ENCODE data around the gene GTF2H2C. TPM values are rescaled to one million over a fixed set of nuclear protein-coding genes. Genes with fewer than 3 reads are reported as not detected.
A peak's percentile ranks its signal among the peaks of the same experiment; 100 is the strongest.
"Not testable (repeated sequence)": the region's sequence is repeated elsewhere in the genome, so short reads cannot be mapped to it uniquely, and the experiment has no call there.

Gene GTF2H2C
- total RNA-seq (10 to 100 TPM; 27.8 to 46.6 (median 35.1) TPM), total RNA-seq (3.8 to 29.0 (median 9.5) reads per million in 29 experiments)
- total RNA-seq (2013) = 44.5 TPM

DNA sequence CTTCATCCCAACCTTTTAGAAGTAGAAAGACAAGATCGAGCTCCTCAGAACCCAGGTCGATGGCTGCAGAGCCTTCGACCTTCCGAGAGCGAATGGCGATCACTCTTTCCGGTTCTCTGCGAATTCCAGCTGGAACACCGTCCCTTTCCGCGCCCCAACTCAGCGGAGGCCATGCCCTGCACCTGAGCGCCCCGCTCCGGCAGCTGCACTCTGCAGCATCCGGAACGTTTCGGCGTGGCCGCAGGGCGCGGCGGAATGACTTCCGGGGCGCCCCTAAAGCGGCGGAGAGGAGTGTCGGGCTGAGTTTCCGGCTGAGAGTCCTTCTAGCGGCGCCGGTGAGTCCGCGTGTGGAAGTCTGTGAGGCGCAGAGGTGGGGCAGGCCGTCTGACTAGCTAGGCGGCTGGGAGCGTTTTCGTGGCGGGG, at the start of gene GTF2H2C:
Gene GTF2H2C, plus strand, starts transcription at position 284 of the 423 bp plus-strand sequence. CDS start 4,942 bp downstream, outside the sequence.
- peak; percentile 45 to 80 (median 70) for DNase-seq
- H3K27ac ChIP-seq (ENCODE audit: low read length); H3K27me3 Mint-ChIP-seq; POLR2A ChIA-PET; H3K36me3 Mint-ChIP-seq; H3K27me3 ChIP-seq (replicated peaks in 1 of 2; ENCODE audit: control insufficient read depth in 2 of 2, extremely low read depth in 1 of 2, insufficient read depth in 2 of 2, low read length in 1 of 2); CTCF ChIA-PET; H3K4me1 Mint-ChIP-seq; H3K4me1 ChIP-seq (ENCODE audit: control insufficient read depth in 1 of 2, extremely low read depth in 1 of 2, insufficient read depth in 2 of 2, low read length in 2 of 2); H3K9me3 ChIP-seq; H3K9me3 Mint-ChIP-seq; H3K36me3 ChIP-seq (ENCODE audit: control insufficient read depth in 2 of 2, extremely low read depth in 1 of 2, insufficient read depth in 1 of 2, low read length in 1 of 2): not testable (repeated sequence)
- H3K4me3 ChIP-seq (ENCODE audit: control insufficient read depth in 1 of 2, extremely low read depth in 1 of 2, low read length in 1 of 2) = peak within 1 kb of the TSS; percentile 38 to 42
- WGBS (ENCODE audit: insufficient coverage) = 1% methylated on average over 20 of the region's 40 CpGs
- peak; percentile 99 to 100 (median 100) for ATAC-seq (replicated peaks in 1 of 4)
- Mint-ChIP-seq H3K4me3 (peak within 1 kb of the TSS; percentile 92 to 95 (median 92)), H3K27ac (peak within 1 kb of the TSS; percentile 90)

DNA sequence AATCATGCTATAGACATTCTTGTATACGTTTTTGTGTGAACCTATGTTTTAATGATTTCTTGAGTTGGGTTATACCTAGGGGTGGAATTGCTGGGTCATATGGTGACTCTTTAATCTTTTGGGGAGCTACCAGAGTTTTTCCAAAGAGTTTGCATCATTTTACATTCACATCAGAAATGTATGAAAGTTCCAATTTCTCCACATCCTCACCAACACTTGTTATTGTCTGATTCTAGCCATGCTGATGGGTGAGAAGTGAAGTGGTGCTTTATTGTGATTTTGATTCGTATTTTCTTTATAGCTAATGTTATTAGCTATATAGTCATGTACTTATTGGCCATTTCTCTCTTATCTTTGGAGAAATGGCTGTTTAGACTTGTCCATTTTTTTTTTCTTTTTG, 49.3 kb upstream of the GTF2H2C start:
- H3K4me3 ChIP-seq (ENCODE audit: control insufficient read depth in 1 of 2, extremely low read depth in 1 of 2, low read length in 1 of 2) = no peak overlapping the region
- Mint-ChIP-seq H3K27me3 (no peaks in the 10 kb centered on the region), H3K9me3 (no peaks in the 10 kb centered on the region), H3K4me1 (no peaks in the 10 kb centered on the region), H3K27ac (no peak overlapping the region), H3K4me3 (no peak overlapping the region), H3K36me3 (no peaks in the 10 kb centered on the region)
- no peaks in the 10 kb centered on the region for H3K36me3 ChIP-seq (ENCODE audit: control insufficient read depth in 2 of 2, extremely low read depth in 1 of 2, insufficient read depth in 1 of 2, low read length in 1 of 2)
- ATAC-seq (replicated peaks in 1 of 4) (no peak), DNase-seq (no peak)
- ChIA-PET CTCF (interaction anchor here in 1 of 2 donors (0.7 kb wide), 1 partner anchor 11 kb away, joined by 4 read pairs; no protein-coding TSS in a partner anchor), POLR2A (no interaction called here)
- H3K4me1 ChIP-seq (ENCODE audit: control insufficient read depth in 1 of 2, extremely low read depth in 1 of 2, insufficient read depth in 2 of 2, low read length in 2 of 2) = no peaks in the 10 kb centered on the region
- H3K27ac ChIP-seq (ENCODE audit: low read length) = no peak overlapping the region
- H3K9me3 ChIP-seq = no peaks in the 10 kb centered on the region
- no peaks in the 10 kb centered on the region for H3K27me3 ChIP-seq (replicated peaks in 1 of 2; ENCODE audit: control insufficient read depth in 2 of 2, extremely low read depth in 1 of 2, insufficient read depth in 2 of 2, low read length in 1 of 2)
- no CpG with 5 or more reads among the region's 2 CpGs for WGBS (ENCODE audit: insufficient coverage)

GRCh38 chr5:69512740-69513260, 47.2 kb upstream of the GTF2H2C start:
- Histone ChIP-seq H3K9me3 (no peaks in the 10 kb centered on the region), H3K36me3 (ENCODE audit: control insufficient read depth in 2 of 2, extremely low read depth in 1 of 2, insufficient read depth in 1 of 2, low read length in 1 of 2) (no peaks in the 10 kb centered on the region), H3K4me3 (ENCODE audit: control insufficient read depth in 1 of 2, extremely low read depth in 1 of 2, low read length in 1 of 2) (no peak overlapping the region), H3K27me3 (replicated peaks in 1 of 2; ENCODE audit: control insufficient read depth in 2 of 2, extremely low read depth in 1 of 2, insufficient read depth in 2 of 2, low read length in 1 of 2) (no peaks in the 10 kb centered on the region), H3K4me1 (ENCODE audit: control insufficient read depth in 1 of 2, extremely low read depth in 1 of 2, insufficient read depth in 2 of 2, low read length in 2 of 2) (no peaks in the 10 kb centered on the region), H3K27ac (ENCODE audit: low read length) (no peak overlapping the region)
- ATAC-seq (replicated peaks in 1 of 4) (no peak), DNase-seq (no peak)
- Mint-ChIP-seq H3K9me3 (no peaks in the 10 kb centered on the region), H3K36me3 (no peaks in the 10 kb centered on the region), H3K4me1 (no peaks in the 10 kb centered on the region), H3K27ac (no peak overlapping the region), H3K4me3 (no peak overlapping the region), H3K27me3 (no peaks in the 10 kb centered on the region)
- ChIA-PET CTCF (no interaction called here), POLR2A (no interaction called here)
- WGBS (ENCODE audit: insufficient coverage) = no CpG with 5 or more reads among the region's 2 CpGs

GRCh38 chr5:69515570-69515969, 44.4 kb upstream of the GTF2H2C start:
- H3K4me1 Mint-ChIP-seq; POLR2A ChIA-PET; ATAC-seq (replicated peaks in 1 of 4); H3K27ac ChIP-seq (ENCODE audit: low read length); H3K4me1 ChIP-seq (ENCODE audit: control insufficient read depth in 1 of 2, extremely low read depth in 1 of 2, insufficient read depth in 2 of 2, low read length in 2 of 2); H3K36me3 ChIP-seq (ENCODE audit: control insufficient read depth in 2 of 2, extremely low read depth in 1 of 2, insufficient read depth in 1 of 2, low read length in 1 of 2); H3K36me3 Mint-ChIP-seq; H3K9me3 ChIP-seq; H3K9me3 Mint-ChIP-seq; H3K4me3 ChIP-seq (ENCODE audit: control insufficient read depth in 1 of 2, extremely low read depth in 1 of 2, low read length in 1 of 2); DNase-seq; H3K27ac Mint-ChIP-seq; H3K4me3 Mint-ChIP-seq; H3K27me3 Mint-ChIP-seq; CTCF ChIA-PET; H3K27me3 ChIP-seq (replicated peaks in 1 of 2; ENCODE audit: control insufficient read depth in 2 of 2, extremely low read depth in 1 of 2, insufficient read depth in 2 of 2, low read length in 1 of 2): not testable (repeated sequence)
- no CpG with 5 or more reads among the region's 30 CpGs for WGBS (ENCODE audit: insufficient coverage)

DNA sequence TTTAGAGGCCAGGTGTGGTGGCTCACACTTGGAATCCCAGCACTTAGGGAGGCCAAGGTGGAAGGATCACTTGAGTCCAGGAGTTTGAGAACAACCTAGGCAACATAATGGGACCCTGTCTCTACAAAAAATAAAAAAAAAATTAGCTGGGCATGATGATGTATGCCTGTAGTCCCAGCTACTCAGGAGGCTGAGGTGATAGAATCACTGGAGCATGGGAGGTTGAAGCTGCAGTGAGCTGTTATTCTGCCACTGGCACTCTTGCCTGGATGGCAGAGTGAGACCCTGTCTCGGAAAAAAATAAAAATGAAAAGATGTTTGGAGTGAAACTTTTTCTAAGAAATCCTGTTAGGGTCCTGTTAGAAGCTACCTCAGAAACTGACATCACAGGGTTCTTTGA, 43.2 kb upstream of the GTF2H2C start:
- Histone ChIP-seq H3K27ac (ENCODE audit: low read length) (no peak overlapping the region), H3K9me3 (no peaks in the 10 kb centered on the region), H3K4me1 (ENCODE audit: control insufficient read depth in 1 of 2, extremely low read depth in 1 of 2, insufficient read depth in 2 of 2, low read length in 2 of 2) (no peaks in the 10 kb centered on the region), H3K27me3 (replicated peaks in 1 of 2; ENCODE audit: control insufficient read depth in 2 of 2, extremely low read depth in 1 of 2, insufficient read depth in 2 of 2, low read length in 1 of 2) (no peaks in the 10 kb centered on the region), H3K4me3 (ENCODE audit: control insufficient read depth in 1 of 2, extremely low read depth in 1 of 2, low read length in 1 of 2) (no peak overlapping the region), H3K36me3 (ENCODE audit: control insufficient read depth in 2 of 2, extremely low read depth in 1 of 2, insufficient read depth in 1 of 2, low read length in 1 of 2) (no peaks in the 10 kb centered on the region)
- Mint-ChIP-seq H3K27ac (no peak overlapping the region), H3K27me3 (peaks cover 0 to 2% of the 10 kb centered on the region in 2 donors), H3K4me1 (no peaks in the 10 kb centered on the region), H3K9me3 (no peaks in the 10 kb centered on the region), H3K36me3 (no peaks in the 10 kb centered on the region), H3K4me3 (no peak overlapping the region)
- ChIA-PET POLR2A (no interaction called here), CTCF (no interaction called here)
- 100% methylated on average over 1 of the region's 1 CpG for WGBS (ENCODE audit: insufficient coverage)
- ATAC-seq (replicated peaks in 1 of 4) (no peak), DNase-seq (no peak)

GRCh38 chr5:69517763-69518212, 42.2 kb upstream of the GTF2H2C start:
- ATAC-seq (replicated peaks in 1 of 4) = no peak
- H3K27ac Mint-ChIP-seq = no peak overlapping the region
- CTCF ChIA-PET = no interaction called here

DNA sequence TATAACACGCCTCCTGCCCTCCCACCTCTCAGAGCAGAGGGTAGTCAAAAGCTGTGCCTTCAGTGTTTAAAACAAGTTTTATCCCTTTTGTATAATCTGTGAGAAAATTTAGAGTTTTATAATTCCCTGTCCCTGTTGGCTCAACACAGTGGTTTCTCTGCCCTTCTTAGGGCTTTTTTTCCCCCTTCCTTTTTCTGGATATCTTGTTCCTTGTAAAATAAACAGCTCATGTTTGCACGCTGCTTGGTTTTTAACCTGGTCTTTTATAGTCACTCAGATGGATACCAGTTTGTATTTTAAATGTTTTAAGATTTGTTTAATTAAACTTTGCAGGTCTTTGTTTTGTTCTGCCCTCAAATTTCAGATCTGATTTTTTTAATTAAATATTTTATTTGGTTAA, 40.7 kb upstream of the GTF2H2C start:
- Histone ChIP-seq H3K27me3 (replicated peaks in 1 of 2; ENCODE audit: control insufficient read depth in 2 of 2, extremely low read depth in 1 of 2, insufficient read depth in 2 of 2, low read length in 1 of 2) (peaks cover 0 to 6% of the 10 kb centered on the region in 2 experiments), H3K4me3 (ENCODE audit: control insufficient read depth in 1 of 2, extremely low read depth in 1 of 2, low read length in 1 of 2) (no peak overlapping the region), H3K9me3 (no peaks in the 10 kb centered on the region), H3K36me3 (ENCODE audit: control insufficient read depth in 2 of 2, extremely low read depth in 1 of 2, insufficient read depth in 1 of 2, low read length in 1 of 2) (no peaks in the 10 kb centered on the region), H3K4me1 (ENCODE audit: control insufficient read depth in 1 of 2, extremely low read depth in 1 of 2, insufficient read depth in 2 of 2, low read length in 2 of 2) (no peaks in the 10 kb centered on the region), H3K27ac (ENCODE audit: low read length) (no peak overlapping the region)
- ATAC-seq (replicated peaks in 1 of 4) = no peak
- ChIA-PET POLR2A (no interaction called here), CTCF (no interaction called here)
- Mint-ChIP-seq H3K9me3 (no peaks in the 10 kb centered on the region), H3K27me3 (peaks cover 0 to 2% of the 10 kb centered on the region in 2 donors), H3K36me3 (no peaks in the 10 kb centered on the region), H3K4me1 (no peaks in the 10 kb centered on the region), H3K4me3 (no peak overlapping the region), H3K27ac (no peak overlapping the region)
- DNase-seq = no peak
- WGBS (ENCODE audit: insufficient coverage) = no CpG with 5 or more reads among the region's 2 CpGs

More at GRCh38 chr5:69517763-69518212, 42.2 kb upstream of the GTF2H2C start:
- Mint-ChIP-seq H3K4me1 (no peaks in the 10 kb centered on the region), H3K9me3 (no peaks in the 10 kb centered on the region), H3K27me3 (peaks cover 0 to 2% of the 10 kb centered on the region in 2 donors), H3K4me3 (no peak overlapping the region), H3K36me3 (no peaks in the 10 kb centered on the region)
- 89% methylated on average over 3 of the region's 4 CpGs for WGBS (ENCODE audit: insufficient coverage)
- H3K4me3 ChIP-seq (ENCODE audit: control insufficient read depth in 1 of 2, extremely low read depth in 1 of 2, low read length in 1 of 2) = no peak overlapping the region
- POLR2A ChIA-PET = no interaction called here
- H3K27ac ChIP-seq (ENCODE audit: low read length) = no peak overlapping the region
- no peaks in the 10 kb centered on the region for H3K36me3 ChIP-seq (ENCODE audit: control insufficient read depth in 2 of 2, extremely low read depth in 1 of 2, insufficient read depth in 1 of 2, low read length in 1 of 2)
- H3K27me3 ChIP-seq (replicated peaks in 1 of 2; ENCODE audit: control insufficient read depth in 2 of 2, extremely low read depth in 1 of 2, insufficient read depth in 2 of 2, low read length in 1 of 2) = peaks cover 0 to 3% of the 10 kb centered on the region in 2 experiments
- DNase-seq = no peak
- no peaks in the 10 kb centered on the region for H3K4me1 ChIP-seq (ENCODE audit: control insufficient read depth in 1 of 2, extremely low read depth in 1 of 2, insufficient read depth in 2 of 2, low read length in 2 of 2)
- H3K9me3 ChIP-seq = no peaks in the 10 kb centered on the region

Data from T-cell (primary cell).